A549 (cell line): ENCODE measurements around the gene ZEB1. TPM values are rescaled to one million over a fixed set of nuclear protein-coding genes. Genes with fewer than 3 reads are reported as not detected.

Experiments used
- ATAC-seq, 2 experiments: fragments of 200-7000 bp in 1 of 2; fragments of >200 bp in 1 of 2; cut with Nextera tagmentation in 1 of 2; cut with Tn5 transposase in 1 of 2; 3 replicates each; pipeline versions ENCODE4 v1.8.0 to v1.9.1; 2018 to 2020; ENCODE audit warnings: mild to moderate bottlenecking in 1 of 2, moderate library complexity in 1 of 2
- CTCF ChIA-PET: fragments of 300-600 bp; sonication (Branson Sonifier 250); formaldehyde crosslinking; extraction: SDS; loops from one replicate; lab custom pipeline; 2021; ENCODE audit warnings: antibody characterized with exemption, inconsistent platforms; lab: Yijun Ruan, JAX
- POLR2A ChIA-PET: fragments of 350-600 bp; formaldehyde crosslinking; extraction: SDS; loops from one replicate; lab custom pipeline; 2021; ENCODE audit warnings: antibody characterized with exemption, inconsistent platforms; lab: Yijun Ruan, JAX
- DNase-seq, 2 experiments: peaks; one replicate each; pipeline versions ENCODE4 v3.0.0 to v3.0.0-alpha.2; 2011 to 2016; ENCODE audit warnings: low read depth in 1 of 2, low spot score in 1 of 2
- FAIRE-seq: peaks from 2 replicates; lab custom pipeline; 2011; peaks lifted over from hg19 to GRCh38; lab: Jason Lieb, UNC
- H3K27ac ChIP-seq, 2 experiments: fragments of >200 bp; sonication (Bioruptor Twin); formaldehyde crosslinking; 3 replicates each; pipeline ENCODE4 v1.5.1; 2016 to 2017
- H3K4me1 ChIP-seq: fragments of >200 bp; sonication (Bioruptor Twin); formaldehyde crosslinking; 3 replicates; pipeline ENCODE4 v1.6.1; 2016
- H3K4me2 ChIP-seq: fragments of >200 bp; sonication (Bioruptor Twin); formaldehyde crosslinking; 3 replicates; pipeline ENCODE4 v1.6.1; 2016
- H3K4me3 ChIP-seq: fragments of >200 bp; sonication (Bioruptor Twin); formaldehyde crosslinking; 3 replicates; pipeline ENCODE4 v1.5.1; 2016
- H3K9me3 ChIP-seq: fragments of >200 bp; sonication (Bioruptor Twin); formaldehyde crosslinking; 3 replicates; pipeline ENCODE4 v1.6.1; 2016
- CBX2 ChIP-seq: fragments of 200-600 bp; sonication (generic); IDR thresholded peaks from 2 replicates; pipeline ENCODE4 v1.6.1; 2016; ENCODE audit warnings: low read depth, mild to moderate bottlenecking, borderline replicate concordance
- CBX8 ChIP-seq: fragments of 200-600 bp; sonication (generic); IDR thresholded peaks from 2 replicates; pipeline ENCODE4 v1.6.1; 2016
- CEBPB ChIP-seq, 2 experiments: fragments of >200 bp in 1 of 2; sonication (Bioruptor Twin) in 1 of 2; formaldehyde crosslinking in 1 of 2; IDR thresholded peaks; 2 replicates each; pipeline ENCODE4 v1.6.1; 2012 to 2016
- CHD4 ChIP-seq: fragments of 200-600 bp; sonication (generic); IDR thresholded peaks from 2 replicates; pipeline ENCODE4 v1.6.1; 2016; ENCODE audit warnings: antibody characterized with exemption, mild to moderate bottlenecking, borderline replicate concordance
- EP300 ChIP-seq, 2 experiments: fragments of >200 bp; sonication (Bioruptor Twin); formaldehyde crosslinking; IDR thresholded peaks; 2 replicates in 1 of 2; 3 replicates in 1 of 2; pipeline ENCODE4 v1.6.1; 2016 to 2017
- FOSB ChIP-seq: fragments of 250-450 bp; sonication (Bioruptor Pico); IDR thresholded peaks from 2 replicates; pipeline ENCODE4 v1.5.0; 2020; ENCODE audit warnings: mild to moderate bottlenecking, moderate library complexity
- HDAC2 ChIP-seq: fragments of 200-600 bp; sonication (generic); IDR thresholded peaks from 2 replicates; pipeline ENCODE4 v1.6.1; 2016
- HOXB13 ChIP-seq: fragments of 250-450 bp; sonication (Bioruptor Pico); IDR thresholded peaks from 2 replicates; pipeline ENCODE4 v1.5.0; 2020; ENCODE audit warnings: low read depth, mild to moderate bottlenecking, moderate library complexity
- KDM5A ChIP-seq: fragments of 200-600 bp; sonication (generic); IDR thresholded peaks from 2 replicates; pipeline ENCODE4 v1.6.1; 2016; ENCODE audit warnings: antibody characterized with exemption, mild to moderate bottlenecking
- MAZ ChIP-seq: fragments of 150-350 bp; IDR thresholded peaks from 2 replicates; pipeline ENCODE4 v1.6.1; 2014; ENCODE audit warnings: antibody characterized with exemption, low read depth, low read length, borderline replicate concordance
- NFE2L2 ChIP-seq: fragments of 150-350 bp; conservative IDR thresholded peaks from 2 replicates; pipeline ENCODE4 v1.6.1; 2014; ENCODE audit warnings: low read length
- NR3C1 ChIP-seq: fragments of >200 bp; sonication (Bioruptor Twin); formaldehyde crosslinking; IDR thresholded peaks from 3 replicates; pipeline ENCODE4 v1.6.1; 2017
- RAD21 ChIP-seq, 2 experiments: fragments of >200 bp in 1 of 2; sonication (Bioruptor Twin) in 1 of 2; formaldehyde crosslinking in 1 of 2; IDR thresholded peaks in 1 of 2; conservative IDR thresholded peaks in 1 of 2; 2 replicates in 1 of 2; 3 replicates in 1 of 2; pipeline ENCODE4 v1.6.1; 2012 to 2018; ENCODE audit warnings: inconsistent platforms in 1 of 2
- RFX5 ChIP-seq: fragments of 450-650 bp; IDR thresholded peaks from 2 replicates; pipeline ENCODE4 v1.7.1; 2014; ENCODE audit warnings: antibody characterized with exemption, mild to moderate bottlenecking, moderate library complexity
- RNF2 ChIP-seq: fragments of 200-600 bp; sonication (generic); IDR thresholded peaks from 2 replicates; pipeline ENCODE4 v1.6.1; 2016; ENCODE audit warnings: low read depth, mild to moderate bottlenecking, antibody characterized with exemption, moderate library complexity, borderline replicate concordance
- TP53 ChIP-seq: fragments of 250-450 bp; sonication (Bioruptor Pico); IDR thresholded peaks from 2 replicates; pipeline ENCODE4 v1.5.0; 2021; ENCODE audit warnings: mild to moderate bottlenecking, moderate library complexity
- ZC3H11A ChIP-seq: fragments of 450-650 bp; IDR thresholded peaks from 2 replicates; pipeline ENCODE4 v1.6.1; 2014; ENCODE audit warnings: antibody characterized with exemption, mild to moderate bottlenecking
- WGBS: methylation state at CpG from one replicate; pipeline ENCODE4 v1.1.6; 2017; ENCODE audit errors: missing lambda C conversion rate; 5-methylcytosine and 5-hydroxymethylcytosine counted together
- polyA plus RNA-seq, 4 experiments: library from polyadenylated mRNA; depleted of rRNA in 3 of 4; stranded (reverse); fragments of >200 nt; fragmentation: RNase III in 1 of 4; extraction: RNeasy Plus Mini Kit Qiagen cat#74134 plus additional on column Dnase treatment in 1 of 4; gene quantifications; 2 replicates in 3 of 4; 3 replicates in 1 of 4; pipeline ENCODE4 v1.2.3, GENCODE V29; 2011 to 2017
- TF ChIP-seq, protein P1 (sequence below): fragments of >200 bp; sonication (Bioruptor Twin); formaldehyde crosslinking; IDR thresholded peaks from 3 replicates; pipeline ENCODE4 v1.6.1; 2016
- TF ChIP-seq, protein P2 (sequence below): fragments of 150-350 bp; IDR thresholded peaks from 2 replicates; pipeline ENCODE4 v1.6.1; 2014; ENCODE audit warnings: low read depth, mild to moderate bottlenecking, low read length
- TF ChIP-seq, protein P3 (sequence below): IDR thresholded peaks from 2 replicates; pipeline ENCODE4 v1.6.1; 2012; ENCODE audit warnings: low read depth, borderline replicate concordance
- TF ChIP-seq, protein P4 (sequence below): fragments of 200-600 bp; sonication (generic); IDR thresholded peaks from 2 replicates; pipeline ENCODE4 v1.6.1; 2016; ENCODE audit warnings: antibody characterized with exemption, mild to moderate bottlenecking, moderate library complexity
- TF ChIP-seq, protein P5 (sequence below): IDR thresholded peaks from 2 replicates; pipeline ENCODE4 v1.6.1; 2012

ZEB1 gene
- polyA plus RNA-seq, 2 of the 4 experiments (the other 2 are of a cell fraction), result 8.1 to 23.8 TPM

DNA sequence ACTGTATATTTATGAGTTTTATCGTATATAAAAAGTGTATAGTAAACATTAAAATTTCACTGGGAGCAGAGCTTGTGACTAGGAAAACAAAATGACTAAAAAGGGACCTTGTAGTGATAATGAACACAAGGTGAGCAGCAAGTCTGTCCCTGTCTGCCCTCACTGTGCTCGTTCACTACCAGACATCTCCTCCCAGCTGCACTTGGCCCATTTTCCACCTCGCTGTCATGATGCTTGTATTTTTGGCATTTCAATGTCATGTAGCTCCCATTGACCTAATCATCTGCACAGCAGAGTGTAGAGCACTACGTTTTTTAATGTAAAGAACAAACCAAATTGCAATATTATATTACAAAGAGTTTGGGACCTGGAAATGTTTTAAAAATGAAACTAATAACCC is 207.2 kb downstream of the ZEB1 start:
- no peak for TF ChIP-seq KDM5A
- TF ChIP-seq, protein P1, sequence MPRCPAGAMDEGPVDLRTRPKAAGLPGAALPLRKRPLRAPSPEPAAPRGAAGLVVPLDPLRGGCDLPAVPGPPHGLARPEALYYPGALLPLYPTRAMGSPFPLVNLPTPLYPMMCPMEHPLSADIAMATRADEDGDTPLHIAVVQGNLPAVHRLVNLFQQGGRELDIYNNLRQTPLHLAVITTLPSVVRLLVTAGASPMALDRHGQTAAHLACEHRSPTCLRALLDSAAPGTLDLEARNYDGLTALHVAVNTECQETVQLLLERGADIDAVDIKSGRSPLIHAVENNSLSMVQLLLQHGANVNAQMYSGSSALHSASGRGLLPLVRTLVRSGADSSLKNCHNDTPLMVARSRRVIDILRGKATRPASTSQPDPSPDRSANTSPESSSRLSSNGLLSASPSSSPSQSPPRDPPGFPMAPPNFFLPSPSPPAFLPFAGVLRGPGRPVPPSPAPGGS, result no peak
- TF ChIP-seq, protein P2, sequence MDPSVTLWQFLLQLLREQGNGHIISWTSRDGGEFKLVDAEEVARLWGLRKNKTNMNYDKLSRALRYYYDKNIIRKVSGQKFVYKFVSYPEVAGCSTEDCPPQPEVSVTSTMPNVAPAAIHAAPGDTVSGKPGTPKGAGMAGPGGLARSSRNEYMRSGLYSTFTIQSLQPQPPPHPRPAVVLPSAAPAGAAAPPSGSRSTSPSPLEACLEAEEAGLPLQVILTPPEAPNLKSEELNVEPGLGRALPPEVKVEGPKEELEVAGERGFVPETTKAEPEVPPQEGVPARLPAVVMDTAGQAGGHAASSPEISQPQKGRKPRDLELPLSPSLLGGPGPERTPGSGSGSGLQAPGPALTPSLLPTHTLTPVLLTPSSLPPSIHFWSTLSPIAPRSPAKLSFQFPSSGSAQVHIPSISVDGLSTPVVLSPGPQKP, result no peak
- TF ChIP-seq RAD21 (conservative IDR thresholded peaks at IDR 0.05 in 1 of 2, IDR thresholded peaks at IDR 0.05 in 1 of 2), result no peak
- TF ChIP-seq ZC3H11A, result no peak
- TF ChIP-seq FOSB (CRISPR knock-in tag), result no peak
- TF ChIP-seq, protein P3, sequence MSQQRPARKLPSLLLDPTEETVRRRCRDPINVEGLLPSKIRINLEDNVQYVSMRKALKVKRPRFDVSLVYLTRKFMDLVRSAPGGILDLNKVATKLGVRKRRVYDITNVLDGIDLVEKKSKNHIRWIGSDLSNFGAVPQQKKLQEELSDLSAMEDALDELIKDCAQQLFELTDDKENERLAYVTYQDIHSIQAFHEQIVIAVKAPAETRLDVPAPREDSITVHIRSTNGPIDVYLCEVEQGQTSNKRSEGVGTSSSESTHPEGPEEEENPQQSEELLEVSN, result no peak
- TF ChIP-seq TP53 (CRISPR knock-in tag), result no peak
- TF ChIP-seq CBX2, result no peak
- TF ChIP-seq NR3C1, result no peak
- TF ChIP-seq, protein P4, sequence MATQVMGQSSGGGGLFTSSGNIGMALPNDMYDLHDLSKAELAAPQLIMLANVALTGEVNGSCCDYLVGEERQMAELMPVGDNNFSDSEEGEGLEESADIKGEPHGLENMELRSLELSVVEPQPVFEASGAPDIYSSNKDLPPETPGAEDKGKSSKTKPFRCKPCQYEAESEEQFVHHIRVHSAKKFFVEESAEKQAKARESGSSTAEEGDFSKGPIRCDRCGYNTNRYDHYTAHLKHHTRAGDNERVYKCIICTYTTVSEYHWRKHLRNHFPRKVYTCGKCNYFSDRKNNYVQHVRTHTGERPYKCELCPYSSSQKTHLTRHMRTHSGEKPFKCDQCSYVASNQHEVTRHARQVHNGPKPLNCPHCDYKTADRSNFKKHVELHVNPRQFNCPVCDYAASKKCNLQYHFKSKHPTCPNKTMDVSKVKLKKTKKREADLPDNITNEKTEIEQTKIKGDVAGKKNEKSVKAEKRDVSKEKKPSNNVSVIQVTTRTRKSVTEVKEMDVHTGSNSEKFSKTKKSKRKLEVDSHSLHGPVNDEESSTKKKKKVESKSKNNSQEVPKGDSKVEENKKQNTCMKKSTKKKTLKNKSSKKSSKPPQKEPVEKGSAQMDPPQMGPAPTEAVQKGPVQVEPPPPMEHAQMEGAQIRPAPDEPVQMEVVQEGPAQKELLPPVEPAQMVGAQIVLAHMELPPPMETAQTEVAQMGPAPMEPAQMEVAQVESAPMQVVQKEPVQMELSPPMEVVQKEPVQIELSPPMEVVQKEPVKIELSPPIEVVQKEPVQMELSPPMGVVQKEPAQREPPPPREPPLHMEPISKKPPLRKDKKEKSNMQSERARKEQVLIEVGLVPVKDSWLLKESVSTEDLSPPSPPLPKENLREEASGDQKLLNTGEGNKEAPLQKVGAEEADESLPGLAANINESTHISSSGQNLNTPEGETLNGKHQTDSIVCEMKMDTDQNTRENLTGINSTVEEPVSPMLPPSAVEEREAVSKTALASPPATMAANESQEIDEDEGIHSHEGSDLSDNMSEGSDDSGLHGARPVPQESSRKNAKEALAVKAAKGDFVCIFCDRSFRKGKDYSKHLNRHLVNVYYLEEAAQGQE, result no peak
- no peak for TF ChIP-seq EP300 (IDR thresholded peaks at IDR 0.05)
- no peak for TF ChIP-seq NFE2L2
- TF ChIP-seq CHD4, result no peak
- no peak for TF ChIP-seq HOXB13 (CRISPR knock-in tag)
- no peak for TF ChIP-seq RFX5
- TF ChIP-seq HDAC2, result no peak
- no peak for TF ChIP-seq MAZ
- TF ChIP-seq RNF2, result no peak
- CTCF ChIA-PET, result interaction anchor here (0.5 to 1.9 kb wide), 2 partner anchors 444 to 742 kb away, joined by 3 to 5 read pairs; no protein-coding TSS in a partner anchor
- FAIRE-seq, result no peak
- H3K9me3 ChIP-seq, result no peaks in the 10 kb centered on the region
- no peak for ATAC-seq
- H3K4me2 ChIP-seq, result no peak overlapping the region
- 87% methylated on average over 4 of the region's 4 CpGs for WGBS
- no peaks in the 10 kb centered on the region for H3K4me1 ChIP-seq
- no peak overlapping the region for H3K27ac ChIP-seq
- POLR2A ChIA-PET, result no interaction called here
- H3K4me3 ChIP-seq, result no peak overlapping the region
- no peak for DNase-seq

DNA sequence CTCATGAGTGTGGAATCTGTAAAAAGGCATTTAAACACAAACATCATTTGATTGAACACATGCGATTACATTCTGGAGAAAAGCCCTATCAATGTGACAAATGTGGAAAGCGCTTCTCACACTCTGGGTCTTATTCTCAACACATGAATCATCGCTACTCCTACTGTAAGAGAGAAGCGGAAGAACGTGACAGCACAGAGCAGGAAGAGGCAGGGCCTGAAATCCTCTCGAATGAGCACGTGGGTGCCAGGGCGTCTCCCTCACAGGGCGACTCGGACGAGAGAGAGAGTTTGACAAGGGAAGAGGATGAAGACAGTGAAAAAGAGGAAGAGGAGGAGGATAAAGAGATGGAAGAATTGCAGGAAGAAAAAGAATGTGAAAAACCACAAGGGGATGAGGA is 207.7 kb downstream of the ZEB1 start:
- WGBS, result 94% methylated on average over 11 of the region's 11 CpGs
- no peak for DNase-seq
- no peak overlapping the region for H3K4me3 ChIP-seq
- no peak overlapping the region for H3K27ac ChIP-seq
- no peak for TF ChIP-seq CBX8
- no peak for TF ChIP-seq CEBPB (IDR thresholded peaks at IDR 0.05)
- TF ChIP-seq RAD21 (conservative IDR thresholded peaks at IDR 0.05 in 1 of 2, IDR thresholded peaks at IDR 0.05 in 1 of 2), result no peak
- TF ChIP-seq, protein P5, sequence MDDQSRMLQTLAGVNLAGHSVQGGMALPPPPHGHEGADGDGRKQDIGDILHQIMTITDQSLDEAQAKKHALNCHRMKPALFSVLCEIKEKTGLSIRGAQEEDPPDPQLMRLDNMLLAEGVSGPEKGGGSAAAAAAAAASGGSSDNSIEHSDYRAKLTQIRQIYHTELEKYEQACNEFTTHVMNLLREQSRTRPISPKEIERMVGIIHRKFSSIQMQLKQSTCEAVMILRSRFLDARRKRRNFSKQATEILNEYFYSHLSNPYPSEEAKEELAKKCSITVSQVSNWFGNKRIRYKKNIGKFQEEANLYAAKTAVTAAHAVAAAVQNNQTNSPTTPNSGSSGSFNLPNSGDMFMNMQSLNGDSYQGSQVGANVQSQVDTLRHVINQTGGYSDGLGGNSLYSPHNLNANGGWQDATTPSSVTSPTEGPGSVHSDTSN, result no peak
- TF ChIP-seq, all 56 proteins: peak for 0
- H3K4me2 ChIP-seq, result no peak overlapping the region
- ATAC-seq, result no peak
- POLR2A ChIA-PET, result no interaction called here
- no peaks in the 10 kb centered on the region for H3K4me1 ChIP-seq
- FAIRE-seq, result no peak
- CTCF ChIA-PET, result no interaction called here
- H3K9me3 ChIP-seq, result no peaks in the 10 kb centered on the region
